Pancreas (tissue), 10 donors: Measurements from ENCODE around the gene WDR72. TPM values are rescaled to one million over a fixed set of nuclear protein-coding genes. Genes with fewer than 3 reads are reported as not detected.

Experiments used
- ATAC-seq, 4 donors: fragments of 200-7000 bp; cut with Tn5 transposase; one replicate each; pipeline versions ENCODE4 v1.8.0 to v1.9.1; 2020; ENCODE audit warnings: mild to moderate bottlenecking in 4 of 4, moderate library complexity in 4 of 4
- DNase-seq, 6 donors: peaks; one replicate each; pipeline ENCODE4 v3.0.0-alpha.2; 2020
- FAIRE-seq: peaks from 2 replicates; lab custom pipeline; 2012; peaks lifted over from hg19 to GRCh38; lab: Jason Lieb, UNC
- H3K27ac ChIP-seq, 4 donors: fragments of 200-600 bp; sonication (generic); 1 replicate in 3 of 4; 2 replicates in 1 of 4; pipeline versions ENCODE4 v1.5.0 to v1.8.0; 2020
- H3K27me3 ChIP-seq, 4 donors: fragments of 200-600 bp; one replicate each; pipeline ENCODE4 v1.8.0; 2021
- H3K36me3 ChIP-seq, 3 donors: fragments of 200-600 bp; sonication (generic) in 1 of 3; one replicate each; pipeline versions ENCODE4 v1.5.0 to v1.8.0; 2020 to 2021
- H3K4me1 ChIP-seq, 3 donors: fragments of 200-600 bp; one replicate each; pipeline ENCODE4 v1.8.0; 2021
- H3K4me3 ChIP-seq, 4 donors: fragments of 200-600 bp; sonication (generic) in 2 of 4; one replicate each; pipeline versions ENCODE4 v1.5.0 to v1.8.0; 2020 to 2021
- H3K9me3 ChIP-seq, 4 donors: fragments of 200-600 bp; one replicate each; pipeline ENCODE4 v1.8.0; 2021
- WGBS, 2 donors: extraction: QIAGEN DNeasy Blood & Tissue Kit; methylation state at CpG; one replicate each; pipeline ENCODE4 v1.1.7; 2013; 5-methylcytosine and 5-hydroxymethylcytosine counted together
- intact Hi-C, 3 donors: fragments of 100-400 bp; cut with DNase I; formaldehyde crosslinking; loops; one replicate each; pipeline versions ENCODE4 v1.11.1 to v1.14.2; 2022
- polyA plus RNA-seq, 2 donors: library from polyadenylated mRNA; stranded (reverse); fragments of 200-250 nt; gene quantifications; one replicate each; pipeline ENCODE4 v1.2.3, GENCODE V29; 2013
- total RNA-seq, 6 donors: library from RNA; stranded (reverse); fragmentation: NEBNext Ultra II Directional in 4 of 6; extraction: Animal tissue kit (Norgen Biotek cat#: 25700) in 4 of 6; gene quantifications; one replicate each; pipeline versions ENCODE4 v1.2.1 to v1.2.4, GENCODE V29; 2021 to 2023
- TF ChIP-seq, protein P1 (sequence below), 4 donors: fragments of 200-600 bp; sonication (generic) in 3 of 4; IDR thresholded peaks; one replicate each; pipeline versions ENCODE4 v1.5.0 to v1.8.0; 2021; ENCODE audit warnings: antibody characterized with exemption in 4 of 4
- donor health status: healthy with polysubstance abuse.
- donor health status: DM: no; HTN: no; CAD: no; lungs with moderate emphysema.
- donor health status: DM: no; HTN: no; CAD: no.
- donor health status: control.
- donor health status: control.
- donor health status: Bipolar disorder and iron deficiency.
- donor health status: DM: yes; HTN: yes; CAD: no.
- donor health status: DM: no; HTN: no; CAD: no.
- donor health status: DM: no; HTN: no; CAD: no.
- donor health status: DM: yes; HTN: yes; CAD: no.

The WDR72 gene
- total and polyA plus RNA-seq, 8 donors: 1.0 to 5.3 (median 3.7) TPM

DNA sequence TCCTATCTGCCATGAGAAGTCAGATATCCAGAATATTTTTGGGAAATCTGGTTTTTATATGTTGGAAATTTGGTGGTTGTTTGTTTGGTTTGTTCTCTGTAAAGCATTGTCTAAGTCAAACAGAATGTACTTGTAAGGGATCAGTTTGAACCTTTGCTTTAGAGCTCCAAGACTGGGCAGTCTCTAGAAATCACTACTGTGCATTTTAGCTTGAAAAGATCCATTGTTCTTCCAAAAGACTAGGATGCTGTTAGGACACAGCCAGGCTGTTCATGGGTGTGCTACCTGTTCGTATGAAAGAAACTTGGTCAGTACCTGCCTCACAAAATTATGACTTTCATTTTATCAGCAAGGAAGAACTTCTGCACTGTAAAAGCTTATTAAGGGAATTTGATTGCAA, 182.6 kb downstream of the WDR72 start:
- H3K9me3 ChIP-seq: no peaks in the 10 kb centered on the region
- H3K36me3 ChIP-seq: no peaks in the 10 kb centered on the region
- WGBS, 2 donors: 56 to 65% methylated on average over 1 of the region's 1 CpG
- DNase-seq (no peak), FAIRE-seq (no peak), ATAC-seq (no peak)
- intact Hi-C loops: no loop called here
- no peaks in the 10 kb centered on the region for H3K27me3 ChIP-seq
- peaks cover 0 to 4% (median 0%) of the 10 kb centered on the region in 3 donors for H3K4me1 ChIP-seq
- H3K27ac ChIP-seq: no peak overlapping the region
- no peak overlapping the region for H3K4me3 ChIP-seq
- TF ChIP-seq, protein P1, sequence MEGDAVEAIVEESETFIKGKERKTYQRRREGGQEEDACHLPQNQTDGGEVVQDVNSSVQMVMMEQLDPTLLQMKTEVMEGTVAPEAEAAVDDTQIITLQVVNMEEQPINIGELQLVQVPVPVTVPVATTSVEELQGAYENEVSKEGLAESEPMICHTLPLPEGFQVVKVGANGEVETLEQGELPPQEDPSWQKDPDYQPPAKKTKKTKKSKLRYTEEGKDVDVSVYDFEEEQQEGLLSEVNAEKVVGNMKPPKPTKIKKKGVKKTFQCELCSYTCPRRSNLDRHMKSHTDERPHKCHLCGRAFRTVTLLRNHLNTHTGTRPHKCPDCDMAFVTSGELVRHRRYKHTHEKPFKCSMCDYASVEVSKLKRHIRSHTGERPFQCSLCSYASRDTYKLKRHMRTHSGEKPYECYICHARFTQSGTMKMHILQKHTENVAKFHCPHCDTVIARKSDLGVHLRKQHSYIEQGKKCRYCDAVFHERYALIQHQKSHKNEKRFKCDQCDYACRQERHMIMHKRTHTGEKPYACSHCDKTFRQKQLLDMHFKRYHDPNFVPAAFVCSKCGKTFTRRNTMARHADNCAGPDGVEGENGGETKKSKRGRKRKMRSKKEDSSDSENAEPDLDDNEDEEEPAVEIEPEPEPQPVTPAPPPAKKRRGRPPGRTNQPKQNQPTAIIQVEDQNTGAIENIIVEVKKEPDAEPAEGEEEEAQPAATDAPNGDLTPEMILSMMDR (IDR thresholded peaks at IDR 0.05): no peak

DNA sequence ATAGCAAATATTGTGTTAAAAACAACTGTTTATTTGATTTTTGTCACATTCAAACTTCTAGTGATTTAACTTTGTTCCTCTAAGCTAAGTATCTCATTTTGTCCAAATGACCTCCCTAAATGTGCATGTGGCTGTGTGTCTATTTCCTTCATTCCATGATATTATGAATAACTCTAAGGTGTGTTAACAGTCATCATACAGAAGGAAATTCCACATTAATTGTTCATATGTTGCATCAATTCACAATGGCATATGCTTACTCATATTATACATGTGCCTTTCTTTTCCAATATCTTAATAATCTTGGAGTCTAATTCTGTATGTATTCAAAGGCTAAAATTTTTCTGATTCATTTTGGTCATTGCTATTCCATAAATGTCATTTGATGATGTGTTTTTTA, 186.4 kb downstream of the WDR72 start:
- H3K4me1 ChIP-seq: no peaks in the 10 kb centered on the region
- DNase-seq (no peak), ATAC-seq (no peak), FAIRE-seq (no peak)
- no peaks in the 10 kb centered on the region for H3K9me3 ChIP-seq
- no peak overlapping the region for H3K27ac ChIP-seq
- no peak overlapping the region for H3K4me3 ChIP-seq
- TF ChIP-seq, protein P1 (IDR thresholded peaks at IDR 0.05): no peak
- no peaks in the 10 kb centered on the region for H3K36me3 ChIP-seq
- no peaks in the 10 kb centered on the region for H3K27me3 ChIP-seq
- intact Hi-C loops: no loop called here

DNA sequence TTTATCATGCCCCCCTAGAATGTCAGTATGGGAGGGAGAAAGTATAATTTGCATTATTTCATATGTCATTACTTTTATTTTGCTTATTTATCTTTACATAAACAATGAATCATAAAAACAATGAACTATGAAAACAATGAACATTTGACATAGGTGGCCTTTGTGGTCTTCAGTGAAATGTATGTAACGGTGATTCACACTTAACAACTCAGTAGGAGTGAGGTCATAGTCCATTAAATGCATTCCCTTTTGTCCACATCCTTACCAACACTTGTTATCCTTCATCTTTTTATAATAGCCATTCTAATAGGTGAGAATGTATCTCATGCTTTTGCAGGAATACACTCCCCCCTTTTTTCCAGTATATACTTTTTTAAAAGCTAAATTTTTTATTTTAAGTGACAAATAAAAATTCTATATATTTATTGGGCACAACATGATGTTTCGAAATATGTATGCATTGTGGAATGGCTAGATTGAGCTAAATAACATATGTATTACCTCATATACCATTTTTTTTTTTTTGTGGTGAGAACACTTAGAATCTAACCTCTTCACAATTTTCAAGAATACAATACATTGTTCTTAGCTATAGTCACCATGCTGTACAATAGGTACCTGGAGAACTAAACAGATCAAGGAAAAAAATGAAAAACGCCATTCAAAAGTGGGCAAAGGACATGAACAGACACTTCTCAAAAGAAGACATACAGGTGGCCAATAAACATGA, 189.5 kb downstream of the WDR72 start:
- intact Hi-C loops: no loop called here

DNA sequence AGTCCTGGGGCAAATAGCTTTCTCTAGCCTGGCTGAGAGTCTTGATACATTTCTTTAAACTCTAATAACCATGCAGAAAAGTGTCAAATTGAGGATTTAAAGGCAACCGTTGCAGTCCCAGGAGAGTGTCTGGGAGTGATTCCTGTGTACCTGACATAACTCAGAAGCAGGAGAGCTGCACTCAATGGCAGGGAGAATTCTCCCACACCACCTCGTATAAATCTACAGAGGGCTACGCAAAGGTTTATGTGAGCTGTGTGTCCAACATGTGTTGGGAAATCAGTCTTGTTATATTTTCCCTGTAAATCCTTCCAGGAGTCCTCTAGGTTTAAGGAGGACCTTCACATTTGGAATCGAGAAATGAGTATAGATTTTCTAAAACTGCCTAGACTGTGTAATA, 192.6 kb downstream of the WDR72 start:
- Histone ChIP-seq H3K27me3 (no peaks in the 10 kb centered on the region), H3K36me3 (no peaks in the 10 kb centered on the region), H3K27ac (no peak overlapping the region), H3K4me3 (no peak overlapping the region), H3K9me3 (no peaks in the 10 kb centered on the region), H3K4me1 (peaks cover 0 to under 1% (median 0%) of the 10 kb centered on the region in 3 donors)
- intact Hi-C loops: no loop called here
- no peak for ATAC-seq
- TF ChIP-seq, protein P1 (IDR thresholded peaks at IDR 0.05): no peak
- FAIRE-seq: no peak
- 80 to 90% methylated on average over 4 of the region's 4 CpGs for WGBS, 2 donors
- DNase-seq: no peak

More for the DNA sequence above, 189.5 kb downstream of the WDR72 start:
- Histone ChIP-seq H3K4me1 (no peaks in the 10 kb centered on the region), H3K27me3 (no peaks in the 10 kb centered on the region), H3K36me3 (no peaks in the 10 kb centered on the region), H3K27ac (no peak overlapping the region), H3K4me3 (no peak overlapping the region), H3K9me3 (no peaks in the 10 kb centered on the region)
- TF ChIP-seq, protein P1 (IDR thresholded peaks at IDR 0.05): no peak
- ATAC-seq (no peak), FAIRE-seq (no peak), DNase-seq (no peak)
- WGBS, 2 donors: 84 to 90% methylated on average over 3 of the region's 3 CpGs

DNA sequence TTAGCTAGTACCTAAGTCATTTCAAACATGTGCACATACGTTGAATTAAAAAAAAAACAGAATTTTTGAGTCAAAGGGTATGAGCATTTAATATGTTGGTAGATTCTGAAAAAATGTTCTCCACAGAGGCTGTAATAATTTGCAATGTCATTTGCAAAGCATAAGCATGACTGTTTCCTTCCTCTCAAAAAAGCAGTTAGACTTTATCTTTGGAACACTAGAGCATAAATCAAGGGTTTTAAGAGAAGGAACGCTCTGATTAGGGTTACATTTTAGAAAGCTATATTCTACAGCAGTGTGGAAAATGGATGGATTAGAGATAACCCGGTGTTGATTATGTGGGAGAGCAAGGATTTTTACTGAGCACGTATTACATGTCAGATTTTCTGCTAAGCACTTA, 193.7 kb downstream of the WDR72 start:
- H3K4me1 ChIP-seq: peaks cover 4 to 13% (median 9%) of the 10 kb centered on the region in 3 donors
- H3K36me3 ChIP-seq: no peaks in the 10 kb centered on the region
- intact Hi-C loops: no loop called here
- H3K27ac ChIP-seq: no peak overlapping the region
- FAIRE-seq (no peak), DNase-seq (no peak), ATAC-seq (no peak)
- WGBS, 2 donors: 76 to 77% methylated on average over 4 of the region's 4 CpGs
- TF ChIP-seq, protein P1 (IDR thresholded peaks at IDR 0.05): no peak
- H3K4me3 ChIP-seq: no peak overlapping the region
- no peaks in the 10 kb centered on the region for H3K9me3 ChIP-seq
- H3K27me3 ChIP-seq: no peaks in the 10 kb centered on the region
